ENCODE results near the gene RAP2C. TPM values are rescaled to one million over a fixed set of nuclear protein-coding genes. Genes with fewer than 3 reads are reported as not detected.

Gene RAP2C
- total RNA-seq, 2 donors from 2014 or later = 39.7 to 60.8 TPM

GRCh38 chrX:132207996-132208395, 11.3 kb downstream of the RAP2C start:
- Histone ChIP-seq H3K27me3 (ENCODE audit: control insufficient read depth, insufficient read depth, low read length, poor library complexity, severe bottlenecking) (no peaks in the 10 kb centered on the region), H3K36me3 (ENCODE audit: control insufficient read depth, insufficient read depth, low read length) (peaks cover 56% of the 10 kb centered on the region), H3K27ac (ENCODE audit: low read depth, low read length) (no peak overlapping the region), H3K9ac (ENCODE audit: extremely low read depth, low read length, poor library complexity, severe bottlenecking) (no peak overlapping the region), H3K9me3 (ENCODE audit: control insufficient read depth, low read length) (peaks cover 7% of the 10 kb centered on the region), H3K4me1 (ENCODE audit: control insufficient read depth, insufficient read depth, low read length) (no peaks in the 10 kb centered on the region), H3K4me3 (ENCODE audit: low read length) (peak overlapping the region; percentile 58)
- 100% methylated on average over 2 of the region's 2 CpGs; no CpG with 5 or more reads in 1 of the 2 experiments for WGBS, 2 experiments (ENCODE audit: insufficient coverage in 1 of 2, insufficient read length in 1 of 2)
- Mint-ChIP-seq H3K4me3 (no peak overlapping the region), H3K27ac (peak overlapping the region; percentile 55), H3K36me3 (ENCODE audit: low read depth) (peaks cover 60% of the 10 kb centered on the region), H3K4me1 (peaks cover 8% of the 10 kb centered on the region), H3K27me3 (ENCODE audit: insufficient read depth) (no peaks in the 10 kb centered on the region), H3K9me3 (peaks cover 4% of the 10 kb centered on the region)
- no peak for DNase-seq
- TF ChIP-seq CTCF (conservative IDR thresholded peaks at IDR 0.05) = no peak

- no peaks in the 10 kb centered on the region for H3K27me3 ChIP-seq (ENCODE audit: control insufficient read depth, insufficient read depth, low read length, poor library complexity, severe bottlenecking)
- 98 to 100% methylated on average over 1 to 5 of the region's 5 CpGs for WGBS, 2 experiments (ENCODE audit: insufficient coverage in 1 of 2, insufficient read length in 1 of 2)
Observed at GRCh38 chrX:132206259-132206658, 13.0 kb downstream of the RAP2C start.

GRCh38 chrX:132204629-132205028, 14.6 kb downstream of the RAP2C start:
- Mint-ChIP-seq H3K36me3 (ENCODE audit: low read depth) (peaks cover 46% of the 10 kb centered on the region), H3K27ac (no peak overlapping the region), H3K27me3 (ENCODE audit: insufficient read depth) (no peaks in the 10 kb centered on the region), H3K9me3 (peaks cover 4% of the 10 kb centered on the region), H3K4me1 (peaks cover 19% of the 10 kb centered on the region), H3K4me3 (no peak overlapping the region)
- Histone ChIP-seq H3K9ac (ENCODE audit: extremely low read depth, low read length, poor library complexity, severe bottlenecking) (no peak overlapping the region), H3K4me3 (ENCODE audit: low read length) (no peak overlapping the region), H3K27me3 (ENCODE audit: control insufficient read depth, insufficient read depth, low read length, poor library complexity, severe bottlenecking) (no peaks in the 10 kb centered on the region), H3K4me1 (ENCODE audit: control insufficient read depth, insufficient read depth, low read length) (no peaks in the 10 kb centered on the region), H3K36me3 (ENCODE audit: control insufficient read depth, insufficient read depth, low read length) (peaks cover 42% of the 10 kb centered on the region), H3K9me3 (ENCODE audit: control insufficient read depth, low read length) (peaks cover 7% of the 10 kb centered on the region), H3K27ac (ENCODE audit: low read depth, low read length) (no peak overlapping the region)
- no peak for DNase-seq
- no peak for TF ChIP-seq CTCF (conservative IDR thresholded peaks at IDR 0.05)
- WGBS, 2 experiments (ENCODE audit: insufficient coverage in 1 of 2, insufficient read length in 1 of 2) = 88% methylated on average over 1 of the region's 1 CpG; no CpG with 5 or more reads in 1 of the 2 experiments

More at GRCh38 chrX:132206259-132206658, 13.0 kb downstream of the RAP2C start:
- Mint-ChIP-seq H3K4me1 (peaks cover 10% of the 10 kb centered on the region), H3K9me3 (peaks cover 4% of the 10 kb centered on the region), H3K4me3 (no peak overlapping the region), H3K27ac (peak overlapping the region; percentile 17), H3K36me3 (ENCODE audit: low read depth) (peaks cover 51% of the 10 kb centered on the region), H3K27me3 (ENCODE audit: insufficient read depth) (no peaks in the 10 kb centered on the region)
- no peak overlapping the region for H3K9ac ChIP-seq (ENCODE audit: extremely low read depth, low read length, poor library complexity, severe bottlenecking)
- no peak overlapping the region for H3K27ac ChIP-seq (ENCODE audit: low read depth, low read length)
- H3K4me1 ChIP-seq (ENCODE audit: control insufficient read depth, insufficient read depth, low read length) = no peaks in the 10 kb centered on the region
- TF ChIP-seq CTCF (conservative IDR thresholded peaks at IDR 0.05) = no peak
- no peak overlapping the region for H3K4me3 ChIP-seq (ENCODE audit: low read length)
- H3K9me3 ChIP-seq (ENCODE audit: control insufficient read depth, low read length) = peaks cover 7% of the 10 kb centered on the region
- DNase-seq = no peak
- H3K36me3 ChIP-seq (ENCODE audit: control insufficient read depth, insufficient read depth, low read length) = peaks cover 45% of the 10 kb centered on the region
